GM06990 (cell line): Measurements from ENCODE around the gene CLCNKB.

Experiments used
- DNase-seq: peaks from one replicate; pipeline ENCODE4 v3.0.0-alpha.2; 2011; ENCODE audit not compliant: insufficient read length; ENCODE audit errors: extremely low read depth
- H3K27me3 ChIP-seq: replicated peaks from 2 replicates; pipeline ENCODE4 v1.6.0; 2011; ENCODE audit warnings: low read length; ENCODE audit not compliant: control insufficient read depth, insufficient read depth
- H3K36me3 ChIP-seq: 2 replicates; pipeline ENCODE4 v1.5.1; 2011; ENCODE audit warnings: low read length; ENCODE audit not compliant: control insufficient read depth, insufficient read depth
- H3K4me3 ChIP-seq: replicated peaks from 2 replicates; pipeline ENCODE4 v1.5.1; 2011; ENCODE audit warnings: low read depth, mild to moderate bottlenecking, control low read depth, low read length
- TF ChIP-seq, protein P1 (sequence below): IDR thresholded peaks from 2 replicates; pipeline ENCODE4 v1.5.1; 2011; ENCODE audit warnings: low read length, control low read depth, mild to moderate bottlenecking, inconsistent platforms; ENCODE audit not compliant: insufficient read depth, poor library complexity, severe bottlenecking

Gene CLCNKB

DNA sequence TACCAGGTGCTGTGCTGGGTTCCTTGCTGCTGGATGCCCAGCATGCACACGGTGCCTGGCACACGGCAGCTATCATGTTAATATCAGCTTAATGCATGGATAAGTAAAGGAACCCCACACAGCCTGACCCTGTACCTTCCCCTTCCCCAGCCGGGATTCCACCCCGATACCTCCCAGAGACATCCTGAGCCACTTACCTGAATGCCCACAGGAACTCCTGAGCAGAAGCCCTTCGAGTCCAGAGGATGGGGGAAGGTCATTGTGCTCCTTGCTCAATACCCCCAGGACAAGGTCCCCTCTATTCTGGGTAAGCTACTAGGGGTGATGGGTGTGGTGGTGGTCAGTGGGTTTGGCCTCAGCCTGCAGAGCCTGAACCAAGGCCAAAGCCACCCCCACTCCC lies 28.5 kb downstream of the CLCNKB start:
- TF ChIP-seq, protein P1, sequence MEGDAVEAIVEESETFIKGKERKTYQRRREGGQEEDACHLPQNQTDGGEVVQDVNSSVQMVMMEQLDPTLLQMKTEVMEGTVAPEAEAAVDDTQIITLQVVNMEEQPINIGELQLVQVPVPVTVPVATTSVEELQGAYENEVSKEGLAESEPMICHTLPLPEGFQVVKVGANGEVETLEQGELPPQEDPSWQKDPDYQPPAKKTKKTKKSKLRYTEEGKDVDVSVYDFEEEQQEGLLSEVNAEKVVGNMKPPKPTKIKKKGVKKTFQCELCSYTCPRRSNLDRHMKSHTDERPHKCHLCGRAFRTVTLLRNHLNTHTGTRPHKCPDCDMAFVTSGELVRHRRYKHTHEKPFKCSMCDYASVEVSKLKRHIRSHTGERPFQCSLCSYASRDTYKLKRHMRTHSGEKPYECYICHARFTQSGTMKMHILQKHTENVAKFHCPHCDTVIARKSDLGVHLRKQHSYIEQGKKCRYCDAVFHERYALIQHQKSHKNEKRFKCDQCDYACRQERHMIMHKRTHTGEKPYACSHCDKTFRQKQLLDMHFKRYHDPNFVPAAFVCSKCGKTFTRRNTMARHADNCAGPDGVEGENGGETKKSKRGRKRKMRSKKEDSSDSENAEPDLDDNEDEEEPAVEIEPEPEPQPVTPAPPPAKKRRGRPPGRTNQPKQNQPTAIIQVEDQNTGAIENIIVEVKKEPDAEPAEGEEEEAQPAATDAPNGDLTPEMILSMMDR = no peak
- no peaks in the 10 kb centered on the region for H3K36me3 ChIP-seq
- peaks cover 2% of the 10 kb centered on the region for H3K27me3 ChIP-seq
- no peak for DNase-seq
- no peak overlapping the region for H3K4me3 ChIP-seq

GRCh38 chr1:16072616-16073484 lies 29.3 kb downstream of the CLCNKB start:
- Histone ChIP-seq H3K36me3 (no peaks in the 10 kb centered on the region), H3K27me3 (no peaks in the 10 kb centered on the region; the same call in 1 of the 2 replicates), H3K4me3 (0 out of 2 replicates have a peak overlapping the region, but pooled peaks have one; percentile 9)
- TF ChIP-seq, protein P1 = no peak
- DNase-seq = no peak

DNA sequence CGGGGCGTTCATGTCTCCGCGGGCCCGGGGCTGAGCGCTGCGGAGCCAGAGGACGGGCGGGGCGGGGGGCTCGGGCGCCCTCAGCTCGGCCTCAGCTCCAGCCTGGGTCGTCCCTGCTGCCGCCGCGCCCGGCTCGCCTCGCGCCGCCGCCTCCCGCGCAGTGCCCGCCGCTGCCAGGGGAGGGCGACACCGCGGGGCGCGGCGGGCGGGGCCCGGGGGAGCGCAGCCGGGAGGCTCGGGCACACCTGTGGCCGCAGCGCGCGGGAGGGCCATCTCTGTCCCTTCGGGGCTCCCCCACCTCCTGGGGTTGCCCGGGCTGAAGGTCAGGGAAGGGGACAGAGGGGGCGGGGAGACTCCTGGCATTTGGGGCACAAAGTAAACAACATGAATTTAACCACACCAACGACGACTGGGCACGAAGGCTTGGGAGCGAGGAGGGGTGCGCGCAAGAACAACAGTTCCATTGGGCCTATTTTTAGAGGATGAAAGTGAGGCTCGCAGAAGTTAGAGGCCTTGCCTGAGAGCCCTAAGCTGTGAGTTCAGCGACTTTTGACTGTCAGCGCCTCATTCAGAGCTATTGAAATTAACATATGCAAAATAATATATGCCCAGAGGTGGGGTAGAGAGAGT lies 30.0 kb downstream of the CLCNKB start, which contains the start of gene FAM131C:
TSS of gene FAM131C (minus strand) at position 162 of the 630 bp plus-strand sequence. CDS start 209 bp downstream, outside the sequence.
- TF ChIP-seq, protein P1 = no peak
- DNase-seq = peak; percentile 48
- H3K27me3 ChIP-seq = no peaks in the 10 kb centered on the region; the same call in 1 of the 2 replicates
- H3K36me3 ChIP-seq = no peaks in the 10 kb centered on the region
- peak within 1 kb of the TSS; percentile 28; the same call in 1 of the 2 replicates for H3K4me3 ChIP-seq

DNA sequence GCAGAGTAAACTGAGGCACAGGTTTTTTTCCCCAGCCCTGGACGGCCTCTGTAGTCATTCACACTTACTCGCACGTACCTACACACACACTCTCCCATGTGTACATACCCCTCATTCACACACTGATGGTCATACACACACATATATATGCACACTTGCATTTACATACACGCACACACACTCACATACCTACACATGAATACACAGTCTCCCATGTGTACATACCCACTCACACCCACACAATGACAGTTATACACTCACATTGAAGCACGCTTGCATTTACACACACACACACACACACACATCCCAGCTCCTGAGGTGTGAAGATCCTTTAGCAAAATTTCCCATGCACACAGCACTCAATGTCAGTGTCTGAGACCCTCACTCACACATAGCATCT lies 30.6 kb downstream of the CLCNKB start:
- DNase-seq = no peak
- TF ChIP-seq, protein P1 = no peak

DNA sequence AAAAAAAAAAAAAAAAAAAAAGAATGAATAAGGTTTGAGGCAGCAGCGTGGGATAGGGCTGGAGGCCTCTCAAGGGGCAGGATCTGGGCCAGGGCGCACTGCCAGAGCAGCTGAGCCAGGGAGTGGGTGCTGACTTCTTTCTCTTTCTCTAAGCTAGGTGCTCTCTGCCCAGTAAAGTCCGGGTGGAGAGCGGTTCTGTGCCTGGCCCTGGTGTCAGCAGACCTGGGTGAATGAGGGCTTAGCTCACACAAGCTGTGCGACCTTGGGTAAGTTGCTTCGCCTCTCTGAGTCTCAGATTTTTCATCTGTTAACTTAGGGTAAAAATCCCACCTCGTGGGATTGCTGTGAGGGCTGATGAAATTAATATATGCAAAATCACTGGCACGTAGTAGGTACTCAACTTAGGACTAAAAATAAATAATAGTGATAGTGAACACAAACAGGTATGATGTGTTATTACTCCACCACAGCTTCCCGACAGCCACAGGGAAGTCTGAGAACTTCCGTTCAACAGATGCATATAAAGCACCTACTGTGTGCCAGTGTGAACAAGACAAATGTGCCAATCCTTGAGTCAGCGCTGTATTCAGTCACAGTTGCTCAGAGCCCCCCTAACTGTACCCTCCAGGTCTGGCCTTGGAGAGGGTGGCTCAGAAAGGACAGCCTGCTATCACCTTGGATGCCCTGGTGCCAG lies 31.9 kb downstream of the CLCNKB start:
- Histone ChIP-seq H3K36me3 (no peaks in the 10 kb centered on the region), H3K4me3 (no peak overlapping the region), H3K27me3 (no peaks in the 10 kb centered on the region; the same call in 1 of the 2 replicates)
- TF ChIP-seq, protein P1 = no peak
- no peak for DNase-seq

More for the DNA sequence above, 30.6 kb downstream of the CLCNKB start:
- no peak overlapping the region for H3K4me3 ChIP-seq
- no peaks in the 10 kb centered on the region for H3K36me3 ChIP-seq
- no peaks in the 10 kb centered on the region; the same call in 1 of the 2 replicates for H3K27me3 ChIP-seq
